Measurements from ENCODE around the gene WNK2.

The WNK2 gene

GRCh38 chr9:93161786-93162562, 22.0 kb upstream of the WNK2 start:
- no peak for DNase-seq (ENCODE audit: low read depth)

DNA sequence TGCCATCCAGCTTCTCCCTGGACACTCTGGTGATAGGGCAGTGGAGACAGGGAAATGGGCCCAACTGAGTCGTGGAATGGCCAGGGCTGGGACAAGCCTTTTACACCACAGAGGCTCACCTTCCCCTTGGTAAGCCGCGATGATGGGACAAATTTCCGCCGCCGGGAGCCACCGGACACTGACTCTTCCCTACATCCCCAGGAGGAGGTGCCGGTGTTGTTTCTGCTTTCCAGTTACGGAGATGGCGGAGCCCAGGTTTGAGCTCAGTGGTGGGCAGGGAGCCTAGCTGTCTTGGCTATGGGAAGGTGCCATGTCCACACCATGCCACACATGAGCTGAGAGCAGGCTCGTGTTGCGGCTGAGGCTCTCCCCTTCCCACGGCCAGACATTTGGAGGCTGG, 19.9 kb upstream of the WNK2 start:
- DNase-seq (ENCODE audit: low read depth): no peak

- no peak for DNase-seq (ENCODE audit: low read depth)
Observed at GRCh38 chr9:93166699-93167098, 17.2 kb upstream of the WNK2 start.

DNA sequence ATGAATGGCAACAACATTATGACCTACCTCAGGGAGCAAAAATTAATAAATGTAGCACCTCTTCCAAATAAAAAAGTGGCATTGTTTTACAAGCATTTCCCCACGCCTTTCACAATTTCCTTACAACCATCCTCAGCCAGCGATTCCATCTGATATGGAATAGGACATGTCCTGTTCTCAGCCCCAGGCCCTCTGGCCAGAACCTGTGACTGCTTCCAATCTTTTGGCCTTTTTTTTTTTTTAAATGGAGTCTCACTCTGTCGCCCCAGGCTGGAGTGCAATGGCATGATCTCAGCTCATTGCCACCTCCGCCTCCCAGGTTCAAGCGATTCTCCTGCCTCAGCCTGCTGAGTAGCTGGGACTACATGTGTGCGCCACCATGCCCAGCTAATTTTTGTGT, 16.8 kb upstream of the WNK2 start:
- no peak for DNase-seq (ENCODE audit: low read depth)

GRCh38 chr9:93167838-93168237, 16.1 kb upstream of the WNK2 start:
- DNase-seq (ENCODE audit: low read depth): no peak

GRCh38 chr9:93168581-93168980, 15.4 kb upstream of the WNK2 start:
- DNase-seq (ENCODE audit: low read depth): no peak

DNA sequence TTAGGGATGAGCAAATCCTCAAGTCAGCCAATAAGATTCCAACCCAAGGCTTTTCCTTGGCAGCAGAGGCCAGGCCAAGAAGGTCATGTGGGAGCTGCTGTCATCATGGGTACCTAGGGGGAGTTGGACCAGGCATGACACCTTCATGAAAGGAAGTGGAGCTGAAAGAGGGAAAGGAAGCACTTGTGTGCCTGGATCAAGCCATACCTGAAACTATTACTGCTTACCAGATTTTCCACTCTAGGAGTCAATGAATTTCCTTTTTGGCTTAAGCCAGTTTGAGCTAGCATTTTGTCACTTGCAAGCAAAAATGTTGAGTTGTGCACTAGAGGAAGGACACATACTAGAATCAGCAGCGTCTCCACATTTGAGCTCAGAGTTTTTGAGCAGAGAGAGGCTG, 14.5 kb upstream of the WNK2 start:
- no peak for DNase-seq (ENCODE audit: low read depth)

GRCh38 chr9:93170571-93170970, 13.4 kb upstream of the WNK2 start:
- DNase-seq (ENCODE audit: low read depth): no peak

DNA sequence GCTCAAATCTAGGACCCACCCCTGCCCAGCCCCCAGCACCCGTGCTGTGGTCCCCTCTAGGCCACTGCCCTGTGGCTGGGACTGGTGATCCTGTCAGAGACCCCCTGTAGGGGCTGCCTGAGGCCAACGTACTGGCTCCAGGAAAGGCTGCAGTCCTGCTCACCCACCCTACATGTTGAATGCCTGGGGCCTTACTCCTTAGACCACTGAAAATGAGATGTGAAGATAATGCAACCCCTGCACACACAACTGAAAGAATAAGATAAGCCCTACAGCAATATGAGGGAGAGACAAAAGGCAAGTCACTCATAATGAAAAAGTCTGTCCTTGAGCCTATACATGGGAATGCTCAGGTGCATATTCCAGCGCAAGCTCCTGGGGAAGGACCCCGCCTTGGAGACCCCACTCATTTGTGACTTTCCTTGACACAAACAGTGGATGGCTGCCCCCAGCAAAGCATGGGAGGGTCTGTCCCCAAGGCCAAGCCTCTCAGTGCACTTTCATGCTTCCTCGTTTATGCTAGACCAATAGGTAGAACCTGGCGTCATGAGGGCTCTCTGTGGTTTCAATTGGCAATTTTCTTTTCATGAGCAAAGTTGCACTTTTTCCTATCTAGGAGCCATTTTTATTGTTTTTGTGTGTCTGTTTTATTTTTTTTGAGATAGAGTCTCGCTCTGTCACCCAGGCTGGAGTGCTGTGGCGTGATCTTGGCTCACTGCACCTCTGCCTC, 12.5 kb upstream of the WNK2 start:
- DNase-seq (ENCODE audit: low read depth): no peak

GRCh38 chr9:93172666-93173364, 11.1 kb upstream of the WNK2 start:
- no peak for DNase-seq (ENCODE audit: low read depth)

DNA sequence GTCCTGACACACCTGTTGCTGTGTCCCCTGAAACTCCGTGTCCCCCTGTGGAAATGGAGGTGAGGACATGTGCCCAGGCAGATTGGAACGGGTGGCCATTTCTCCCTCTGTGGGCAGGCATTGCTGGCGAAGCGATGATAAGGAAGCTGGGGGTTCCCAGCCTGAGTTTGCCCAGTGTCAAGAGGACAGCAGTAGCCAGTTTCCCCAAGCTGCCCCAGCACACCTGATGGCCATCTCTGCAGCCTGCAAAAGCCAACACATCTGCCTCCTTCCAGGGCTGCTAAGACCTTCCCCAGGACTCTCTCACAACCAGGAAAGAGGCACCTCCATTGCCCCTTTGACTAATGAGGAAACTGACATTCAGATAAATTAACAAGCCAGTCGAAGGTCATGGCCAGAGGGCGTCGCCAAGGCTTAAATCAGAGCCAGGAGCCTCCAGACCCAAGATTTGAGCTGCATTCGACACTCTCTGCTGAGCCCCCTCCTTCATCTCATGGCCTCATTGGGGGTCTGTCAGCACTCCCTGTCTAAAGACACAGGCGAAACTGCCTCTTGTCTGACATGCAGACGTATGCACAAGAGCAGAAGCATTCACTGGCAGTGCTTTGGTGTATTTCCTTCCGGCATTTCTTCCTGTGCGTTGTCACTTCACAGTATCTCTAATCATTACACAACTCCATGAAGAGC, 10.4 kb upstream of the WNK2 start:
- no peak for DNase-seq (ENCODE audit: low read depth)

GRCh38 chr9:93174976-93175375, 9.0 kb upstream of the WNK2 start:
- no peak for DNase-seq (ENCODE audit: low read depth)

DNA sequence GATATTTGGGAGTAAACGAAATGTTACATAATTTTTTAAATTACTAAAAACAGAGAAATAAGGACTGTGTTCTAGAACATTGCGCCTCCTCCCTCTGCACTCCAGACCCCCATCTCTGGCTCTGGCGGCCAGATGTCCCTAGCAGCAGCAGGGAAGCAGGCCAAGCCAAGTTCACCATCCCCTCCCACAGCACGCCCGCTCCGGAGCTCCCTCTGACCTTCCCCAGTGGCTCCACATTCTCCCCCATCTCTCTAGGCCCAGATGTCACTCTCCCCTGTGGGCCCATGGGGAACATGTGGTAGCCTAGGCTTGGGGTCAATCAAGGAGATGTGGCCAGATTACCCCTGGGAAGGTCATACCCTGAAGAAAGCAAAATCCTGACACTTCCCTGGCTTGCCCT, 6.3 kb upstream of the WNK2 start:
- no peak for DNase-seq (ENCODE audit: low read depth)

DNA sequence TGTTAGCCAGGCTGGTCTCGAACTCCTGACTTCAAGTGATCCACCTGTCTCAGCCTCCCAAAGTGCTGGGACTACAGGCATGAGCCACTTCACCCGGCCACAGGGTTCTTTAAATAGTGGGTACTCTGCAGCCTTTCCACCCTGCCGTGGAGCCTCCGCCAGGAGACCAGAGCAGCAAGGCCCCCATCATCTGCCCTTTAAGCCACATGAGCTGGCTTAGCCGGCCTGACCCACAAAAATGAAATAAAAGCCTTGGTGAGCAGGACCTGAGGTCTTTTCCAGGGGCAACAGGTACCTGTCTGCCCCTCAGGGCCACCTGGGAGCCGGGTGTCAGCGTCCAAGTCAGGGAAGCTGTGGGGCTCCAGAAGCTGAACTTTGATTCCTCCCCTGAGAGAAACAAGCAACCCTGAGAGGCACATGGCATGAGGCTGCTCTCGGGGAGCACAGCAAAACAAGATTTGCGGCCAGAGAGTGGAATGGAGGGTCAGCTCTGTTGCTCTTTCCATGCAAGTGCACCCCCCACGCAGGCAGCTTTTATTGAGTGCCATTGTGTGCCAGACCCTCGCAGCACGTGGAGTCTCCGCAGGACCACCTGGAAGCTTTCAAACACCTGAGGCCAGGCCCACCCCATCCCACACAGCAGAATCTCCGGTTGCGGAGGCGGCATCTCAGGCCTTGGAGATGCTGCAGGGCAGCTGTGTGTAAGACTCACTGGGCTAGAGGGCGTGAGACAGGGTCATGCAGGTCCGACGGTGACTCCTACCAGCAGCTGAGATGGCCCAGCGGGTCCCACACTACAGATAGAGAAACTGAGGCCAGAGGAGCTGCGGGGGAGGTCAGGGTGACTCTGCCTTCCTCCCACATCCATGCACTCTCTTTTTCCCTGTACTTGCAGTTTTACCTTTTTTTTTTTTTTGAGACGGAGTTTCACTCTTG, 4.8 kb upstream of the WNK2 start:
- no peak for DNase-seq (ENCODE audit: low read depth)

- no peak for DNase-seq (ENCODE audit: low read depth)
Observed at GRCh38 chr9:93180938-93181337, 3.0 kb upstream of the WNK2 start.

- no peak for DNase-seq (ENCODE audit: low read depth)
Observed at GRCh38 chr9:93181672-93182435, 2.1 kb upstream of the WNK2 start.

DNA sequence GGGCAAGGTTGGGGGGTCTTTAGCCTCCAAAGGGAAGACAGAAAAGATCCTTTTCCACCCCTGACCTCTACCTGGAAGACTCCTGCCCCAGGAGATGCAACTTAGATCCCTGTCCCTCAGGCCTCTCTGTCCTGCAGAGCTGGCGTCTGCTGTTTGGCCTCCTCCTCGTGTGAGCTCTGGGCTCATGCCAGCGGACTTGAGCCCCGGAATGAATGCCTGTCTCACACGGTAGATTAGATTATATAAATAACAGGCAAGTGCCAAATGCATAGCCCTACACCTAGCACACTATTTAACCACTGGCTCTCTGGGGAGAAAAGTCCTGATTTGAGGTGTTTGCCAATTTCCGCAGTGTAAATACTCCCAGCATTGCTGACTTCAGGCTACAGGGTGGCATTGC, 1.4 kb upstream of the WNK2 start:
- DNase-seq (ENCODE audit: low read depth): no peak

DNA sequence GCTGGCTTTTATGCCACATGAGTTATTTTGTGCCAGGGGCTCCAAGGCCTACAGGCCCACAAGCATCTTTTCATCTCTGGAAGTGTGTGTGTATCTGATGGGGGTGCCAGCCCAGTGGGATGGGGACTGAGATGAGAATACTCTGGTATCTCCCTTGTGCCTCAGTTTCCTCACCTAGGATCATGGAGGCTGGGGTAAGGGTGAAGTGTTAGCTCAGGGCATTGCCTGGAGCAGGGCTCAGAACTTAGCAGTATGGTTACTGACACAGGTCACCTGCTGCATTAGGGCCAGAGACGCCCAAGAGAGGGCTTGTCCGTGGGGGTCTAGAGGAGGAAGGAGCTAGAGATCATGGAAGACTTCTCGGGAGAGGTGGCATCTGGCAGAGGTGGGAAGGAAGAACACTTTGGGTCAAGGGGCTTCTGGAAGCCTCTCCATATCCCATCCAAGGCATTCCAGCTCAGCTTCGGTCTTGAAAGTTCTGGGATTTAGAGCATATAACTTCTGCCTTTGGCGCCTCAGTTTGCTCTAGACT, 742 bp upstream of the WNK2 start:
- no peak for DNase-seq (ENCODE audit: low read depth)

DNA sequence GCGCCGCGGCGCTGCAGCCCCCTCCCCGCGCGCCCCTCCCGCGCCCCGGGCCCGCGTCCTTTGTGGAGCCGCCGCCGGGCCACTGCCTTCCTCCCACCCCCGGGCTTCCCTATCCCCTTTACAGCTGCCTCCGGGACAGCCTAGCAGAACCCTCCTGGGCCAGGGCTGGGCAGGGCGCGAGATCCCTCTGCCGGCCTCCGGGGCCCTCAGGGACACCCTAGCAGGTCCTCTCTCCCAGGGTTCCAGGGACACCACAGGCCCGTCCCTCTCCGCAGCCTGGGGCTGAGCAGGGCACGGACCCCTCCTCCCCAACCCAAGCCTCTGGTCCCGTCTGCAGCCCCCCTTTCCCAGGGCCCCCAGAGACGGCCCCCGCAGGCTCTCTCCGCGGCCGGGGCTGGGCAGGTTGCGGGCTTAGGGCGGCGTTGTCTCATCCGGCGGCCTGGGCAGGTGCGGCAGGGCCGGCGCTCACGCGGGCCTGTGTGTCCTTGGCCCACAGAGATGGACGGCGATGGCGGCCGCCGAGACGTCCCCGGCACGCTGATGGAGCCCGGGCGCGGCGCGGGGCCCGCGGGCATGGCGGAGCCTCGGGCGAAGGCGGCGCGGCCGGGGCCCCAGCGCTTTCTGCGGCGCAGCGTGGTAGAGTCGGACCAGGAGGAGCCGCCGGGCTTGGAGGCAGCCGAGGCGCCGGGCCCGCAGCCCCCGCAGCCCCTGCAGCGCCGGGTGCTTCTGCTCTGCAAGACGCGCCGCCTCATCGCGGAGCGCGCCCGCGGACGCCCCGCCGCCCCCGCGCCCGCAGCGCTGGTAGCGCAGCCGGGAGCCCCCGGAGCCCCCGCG, 710 bp downstream of the WNK2 start:
- DNase-seq (ENCODE audit: low read depth): no peak

Data from CMK (cell line).